Neutrophil (primary cell): ENCODE measurements around the gene GIGYF2.

Experiments used
- H3K27ac ChIP-seq: fragments of 200-600 bp; sonication (generic); 2 replicates; pipeline ENCODE4 v1.5.1; 2016; ENCODE audit warnings: mild to moderate bottlenecking, moderate library complexity
- H3K27me3 ChIP-seq: fragments of 200-600 bp; sonication (generic); 2 replicates; pipeline ENCODE4 v1.6.0; 2016; ENCODE audit warnings: mild to moderate bottlenecking
- H3K36me3 ChIP-seq: fragments of 200-600 bp; sonication (generic); 2 replicates; pipeline ENCODE4 v1.5.1; 2017
- H3K4me1 ChIP-seq, 2 experiments: fragments of 200-600 bp in 1 of 2; sonication (generic) in 1 of 2; 1 replicate in 1 of 2; 2 replicates in 1 of 2; pipeline versions ENCODE4 v1.5.1 to v1.6.1; 2013 to 2016; ENCODE audit warnings: low read depth in 1 of 2, low read length in 1 of 2, mild to moderate bottlenecking in 1 of 2, moderate library complexity in 1 of 2; ENCODE audit not compliant: control insufficient read depth in 1 of 2, insufficient read depth in 1 of 2
- H3K4me3 ChIP-seq, 2 experiments: fragments of 200-600 bp in 1 of 2; sonication (generic) in 1 of 2; 1 replicate in 1 of 2; 2 replicates in 1 of 2; pipeline ENCODE4 v1.5.1; 2013 to 2016; ENCODE audit warnings: low read depth in 1 of 2, low read length in 1 of 2, mild to moderate bottlenecking in 1 of 2, moderate library complexity in 1 of 2
- H3K9me3 ChIP-seq: fragments of 200-600 bp; sonication (generic); 2 replicates; pipeline ENCODE4 v1.5.1; 2016
- TF ChIP-seq, protein P1 (sequence below): fragments of 200-600 bp; sonication (generic); IDR thresholded peaks from 2 replicates; pipeline ENCODE4 v1.5.1; 2016; ENCODE audit warnings: antibody characterized with exemption

Gene GIGYF2

DNA sequence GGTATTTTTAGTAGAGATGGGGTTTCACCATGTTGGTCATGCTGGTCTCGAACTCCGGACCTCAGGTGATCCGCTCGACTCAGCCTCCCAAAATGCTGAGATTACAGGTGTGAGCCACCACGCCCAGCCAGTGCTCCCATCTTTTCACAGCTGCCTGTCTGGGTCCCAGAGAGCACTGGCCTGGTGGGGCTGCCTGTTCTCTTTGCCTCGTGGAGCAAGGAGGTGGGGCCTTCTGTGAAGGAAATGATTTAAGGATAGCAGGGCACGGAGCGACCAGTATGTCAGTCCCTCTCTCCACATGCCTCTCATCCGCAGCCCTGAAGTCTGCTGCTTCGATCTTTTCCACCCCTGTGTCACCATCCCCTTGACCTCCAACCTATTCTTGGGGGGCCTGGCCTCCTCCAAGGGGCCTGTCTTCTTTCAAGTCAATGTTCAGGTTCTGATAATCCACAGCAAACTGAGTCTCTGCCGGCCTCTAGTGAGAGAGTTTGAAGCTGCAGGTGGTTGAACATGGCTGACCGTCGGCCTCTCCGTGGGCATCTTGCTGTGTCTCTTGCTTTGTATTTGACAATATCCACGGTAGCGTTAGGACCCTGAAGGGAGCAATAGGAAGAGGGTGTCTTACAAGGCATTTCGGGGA lies 28.2 kb upstream of the GIGYF2 start:
- TF ChIP-seq, protein P1, sequence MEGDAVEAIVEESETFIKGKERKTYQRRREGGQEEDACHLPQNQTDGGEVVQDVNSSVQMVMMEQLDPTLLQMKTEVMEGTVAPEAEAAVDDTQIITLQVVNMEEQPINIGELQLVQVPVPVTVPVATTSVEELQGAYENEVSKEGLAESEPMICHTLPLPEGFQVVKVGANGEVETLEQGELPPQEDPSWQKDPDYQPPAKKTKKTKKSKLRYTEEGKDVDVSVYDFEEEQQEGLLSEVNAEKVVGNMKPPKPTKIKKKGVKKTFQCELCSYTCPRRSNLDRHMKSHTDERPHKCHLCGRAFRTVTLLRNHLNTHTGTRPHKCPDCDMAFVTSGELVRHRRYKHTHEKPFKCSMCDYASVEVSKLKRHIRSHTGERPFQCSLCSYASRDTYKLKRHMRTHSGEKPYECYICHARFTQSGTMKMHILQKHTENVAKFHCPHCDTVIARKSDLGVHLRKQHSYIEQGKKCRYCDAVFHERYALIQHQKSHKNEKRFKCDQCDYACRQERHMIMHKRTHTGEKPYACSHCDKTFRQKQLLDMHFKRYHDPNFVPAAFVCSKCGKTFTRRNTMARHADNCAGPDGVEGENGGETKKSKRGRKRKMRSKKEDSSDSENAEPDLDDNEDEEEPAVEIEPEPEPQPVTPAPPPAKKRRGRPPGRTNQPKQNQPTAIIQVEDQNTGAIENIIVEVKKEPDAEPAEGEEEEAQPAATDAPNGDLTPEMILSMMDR: no peak
- Histone ChIP-seq H3K27me3 (no peaks in the 10 kb centered on the region), H3K4me3 (no peak overlapping the region), H3K27ac (no peak overlapping the region), H3K36me3 (no peaks in the 10 kb centered on the region), H3K9me3 (no peaks in the 10 kb centered on the region), H3K4me1 (no peaks in the 10 kb centered on the region)

GRCh38 chr2:232672588-232672987 lies 24.5 kb upstream of the GIGYF2 start:
- Histone ChIP-seq H3K36me3 (no peaks in the 10 kb centered on the region), H3K4me3 (no peak overlapping the region), H3K27me3 (no peaks in the 10 kb centered on the region), H3K4me1 (no peaks in the 10 kb centered on the region), H3K9me3 (no peaks in the 10 kb centered on the region), H3K27ac (no peak overlapping the region)
- TF ChIP-seq, protein P1: no peak

- Histone ChIP-seq H3K4me3 (no peak overlapping the region), H3K36me3 (no peaks in the 10 kb centered on the region), H3K9me3 (no peaks in the 10 kb centered on the region), H3K27ac (no peak overlapping the region), H3K27me3 (no peaks in the 10 kb centered on the region), H3K4me1 (no peaks in the 10 kb centered on the region)
- TF ChIP-seq, protein P1: no peak
These were observed 22.6 kb upstream of the GIGYF2 start for GRCh38 chr2:232674491-232674890.

DNA sequence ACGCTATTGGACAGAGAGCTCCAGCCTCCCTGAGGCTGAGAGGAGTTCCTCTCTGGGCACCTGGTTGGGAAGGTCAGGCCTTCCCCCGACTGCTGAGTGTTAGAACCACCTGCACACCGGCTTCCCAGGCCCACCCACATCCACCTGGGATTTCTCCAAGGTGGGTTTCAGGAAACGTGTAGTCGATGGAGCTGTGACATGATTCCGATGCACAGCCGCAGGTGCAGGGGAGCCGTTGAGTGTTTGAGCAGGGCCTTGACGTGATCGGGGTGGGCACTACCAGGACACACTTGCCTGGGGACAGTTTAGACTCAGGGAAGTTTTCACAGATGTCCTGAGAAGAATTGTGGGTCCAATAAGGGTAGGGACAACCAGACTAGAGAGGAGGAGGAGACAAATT lies 21.8 kb upstream of the GIGYF2 start:
- TF ChIP-seq, protein P1: no peak
- Histone ChIP-seq H3K4me3 (no peak overlapping the region), H3K27me3 (peaks cover 3% of the 10 kb centered on the region), H3K36me3 (no peaks in the 10 kb centered on the region), H3K4me1 (no peaks in the 10 kb centered on the region), H3K9me3 (no peaks in the 10 kb centered on the region), H3K27ac (no peak overlapping the region)

GRCh38 chr2:232680006-232680405 lies 17.1 kb upstream of the GIGYF2 start:
- Histone ChIP-seq H3K4me3 (no peak overlapping the region), H3K27me3 (peaks cover 21% of the 10 kb centered on the region), H3K9me3 (no peaks in the 10 kb centered on the region), H3K27ac (no peak overlapping the region), H3K4me1 (no peaks in the 10 kb centered on the region), H3K36me3 (no peaks in the 10 kb centered on the region)
- TF ChIP-seq, protein P1: no peak
